ENCODE measurements around the gene USP15. TPM values are rescaled to one million over a fixed set of nuclear protein-coding genes. Genes with fewer than 3 reads are reported as not detected.

Gene USP15
- total and polyA plus RNA-seq, 9 donors = 35.7 to 152 (median 61.0) TPM

DNA sequence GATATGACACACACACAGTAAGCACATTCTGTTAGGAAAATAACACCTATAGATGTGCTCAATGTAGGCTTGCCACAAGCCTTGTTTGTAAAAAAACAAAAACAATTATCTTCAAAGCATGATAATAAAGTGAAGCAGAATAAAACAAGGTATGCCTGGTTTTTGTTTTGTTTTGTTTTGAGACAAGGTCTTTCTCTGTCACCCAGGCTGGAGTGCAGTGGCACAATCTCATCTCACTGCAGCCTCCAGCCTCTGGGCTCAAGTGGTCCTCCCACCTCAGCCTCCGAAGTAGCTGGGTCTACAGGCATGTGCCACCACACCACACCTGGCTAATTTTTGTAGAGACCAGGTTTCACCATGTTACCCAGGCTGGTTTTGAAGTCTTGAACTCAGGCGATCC, 154.0 kb downstream of the USP15 start:
- Histone ChIP-seq H3K4me1 (ENCODE audit: insufficient read depth) (no peaks in the 10 kb centered on the region), H3K36me3 (no peaks in the 10 kb centered on the region), H3K9me3 (no peaks in the 10 kb centered on the region), H3K4me3 (no peak overlapping the region), H3K27me3 (no peaks in the 10 kb centered on the region), H3K27ac (no peak overlapping the region)
- 96 to 98% (median 96%) methylated on average over 2 of the region's 2 CpGs for WGBS, 3 donors
- no peak for TF ChIP-seq POLR2A (IDR thresholded peaks at IDR 0.05)
- TF ChIP-seq, protein P1, sequence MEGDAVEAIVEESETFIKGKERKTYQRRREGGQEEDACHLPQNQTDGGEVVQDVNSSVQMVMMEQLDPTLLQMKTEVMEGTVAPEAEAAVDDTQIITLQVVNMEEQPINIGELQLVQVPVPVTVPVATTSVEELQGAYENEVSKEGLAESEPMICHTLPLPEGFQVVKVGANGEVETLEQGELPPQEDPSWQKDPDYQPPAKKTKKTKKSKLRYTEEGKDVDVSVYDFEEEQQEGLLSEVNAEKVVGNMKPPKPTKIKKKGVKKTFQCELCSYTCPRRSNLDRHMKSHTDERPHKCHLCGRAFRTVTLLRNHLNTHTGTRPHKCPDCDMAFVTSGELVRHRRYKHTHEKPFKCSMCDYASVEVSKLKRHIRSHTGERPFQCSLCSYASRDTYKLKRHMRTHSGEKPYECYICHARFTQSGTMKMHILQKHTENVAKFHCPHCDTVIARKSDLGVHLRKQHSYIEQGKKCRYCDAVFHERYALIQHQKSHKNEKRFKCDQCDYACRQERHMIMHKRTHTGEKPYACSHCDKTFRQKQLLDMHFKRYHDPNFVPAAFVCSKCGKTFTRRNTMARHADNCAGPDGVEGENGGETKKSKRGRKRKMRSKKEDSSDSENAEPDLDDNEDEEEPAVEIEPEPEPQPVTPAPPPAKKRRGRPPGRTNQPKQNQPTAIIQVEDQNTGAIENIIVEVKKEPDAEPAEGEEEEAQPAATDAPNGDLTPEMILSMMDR (IDR thresholded peaks at IDR 0.05) = no peak
- no peak for TF ChIP-seq EP300 (IDR thresholded peaks at IDR 0.05)
- DNase-seq = no peak
- intact Hi-C loops (cut with DNase I) = no loop called here

DNA sequence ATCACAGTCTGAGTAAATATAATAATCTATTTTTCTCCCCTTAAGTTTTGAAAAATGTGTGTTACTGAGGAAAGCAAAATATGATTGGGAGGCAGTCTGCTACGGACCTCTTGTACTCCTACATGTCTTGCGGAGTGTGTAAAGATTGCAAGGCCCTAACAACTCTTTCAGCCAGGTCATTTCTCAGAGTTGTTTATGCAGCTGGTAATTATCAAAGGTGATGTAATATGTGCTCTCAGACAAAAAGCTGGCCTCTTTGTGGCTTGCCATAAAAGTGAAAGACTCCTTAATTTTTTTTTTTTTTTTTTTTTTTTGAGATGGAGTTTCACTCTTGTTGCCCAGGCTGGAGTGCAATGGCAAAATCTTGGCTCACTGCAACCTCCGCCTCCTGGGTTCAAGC, 165.9 kb downstream of the USP15 start:
- TF ChIP-seq EP300 (IDR thresholded peaks at IDR 0.05) = no peak
- TF ChIP-seq, protein P1 (IDR thresholded peaks at IDR 0.05) = no peak
- TF ChIP-seq POLR2A (IDR thresholded peaks at IDR 0.05) = no peak
- Histone ChIP-seq H3K4me1 (ENCODE audit: insufficient read depth) (no peaks in the 10 kb centered on the region), H3K27me3 (no peaks in the 10 kb centered on the region), H3K9me3 (no peaks in the 10 kb centered on the region), H3K36me3 (no peaks in the 10 kb centered on the region), H3K4me3 (no peak overlapping the region), H3K27ac (no peak overlapping the region)
- intact Hi-C loops (cut with DNase I) = no loop called here
- WGBS, 3 donors = 52 to 56% (median 55%) methylated on average over 3 of the region's 3 CpGs
- DNase-seq = no peak

DNA sequence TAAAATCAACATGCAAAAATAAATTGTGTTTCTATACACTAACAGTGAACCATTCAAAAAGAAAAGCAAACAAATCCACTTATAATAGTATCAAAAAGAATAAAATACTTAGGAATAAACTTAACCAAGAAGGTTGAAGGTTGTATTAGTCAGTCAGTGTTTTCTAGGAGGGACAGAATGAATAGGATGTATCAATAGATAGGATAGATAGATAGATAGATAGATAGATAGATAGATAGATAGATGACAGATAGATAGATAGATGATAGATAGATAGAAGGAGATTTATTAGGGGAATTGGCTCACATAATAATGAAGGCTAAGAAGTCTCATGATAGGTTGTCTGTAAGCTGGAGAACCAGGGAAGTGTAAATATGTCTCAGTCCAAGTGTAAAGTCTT, 169.3 kb downstream of the USP15 start:
- Histone ChIP-seq H3K36me3 (no peaks in the 10 kb centered on the region), H3K9me3 (no peaks in the 10 kb centered on the region), H3K4me3 (no peak overlapping the region), H3K27ac (no peak overlapping the region), H3K4me1 (ENCODE audit: insufficient read depth) (no peaks in the 10 kb centered on the region), H3K27me3 (no peaks in the 10 kb centered on the region)
- no peak for DNase-seq
- intact Hi-C loops (cut with DNase I) = no loop called here
- TF ChIP-seq EP300 (IDR thresholded peaks at IDR 0.05) (no peak), POLR2A (IDR thresholded peaks at IDR 0.05) (no peak)
- TF ChIP-seq, protein P1 (IDR thresholded peaks at IDR 0.05) = no peak

DNA sequence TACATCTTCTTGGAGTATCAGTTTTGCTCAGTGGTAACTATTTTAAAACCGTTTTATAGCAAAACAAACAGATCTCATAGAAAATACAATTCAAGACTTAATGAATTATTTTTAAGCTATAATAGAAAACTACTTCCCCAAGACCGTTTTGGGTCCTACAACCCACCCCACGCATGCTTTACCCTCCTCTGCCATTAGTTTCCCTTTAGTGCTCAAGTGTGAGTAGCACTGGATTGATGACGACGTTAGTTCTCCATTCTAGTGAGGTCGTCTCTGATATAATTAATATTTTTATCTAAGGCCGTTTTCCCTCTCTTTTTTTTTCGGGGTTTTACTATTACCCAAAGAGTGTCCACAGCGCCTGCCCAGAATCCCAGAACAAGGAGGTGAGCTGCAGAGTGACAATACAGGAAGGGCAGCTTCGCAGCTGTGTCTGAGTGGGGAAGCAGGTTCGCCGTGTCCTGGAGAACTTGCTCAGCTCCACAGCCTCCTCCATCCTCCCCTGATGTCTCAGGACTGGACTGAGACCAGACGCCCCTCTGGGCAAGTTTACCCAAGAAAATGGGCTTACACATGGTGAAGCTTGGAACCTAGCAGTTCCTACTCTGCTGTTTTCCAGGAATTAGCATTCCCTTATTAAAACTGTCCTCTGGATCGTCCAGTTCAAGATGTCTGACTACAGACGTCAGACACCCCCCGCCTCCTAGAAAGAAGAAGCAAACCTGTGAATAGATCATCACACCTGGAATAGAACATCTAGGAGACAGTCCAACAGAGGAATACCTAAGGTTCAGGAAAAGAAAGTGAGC, 174.5 kb downstream of the USP15 start:
- Histone ChIP-seq H3K27me3 (no peaks in the 10 kb centered on the region), H3K9me3 (no peaks in the 10 kb centered on the region), H3K4me1 (ENCODE audit: insufficient read depth) (no peaks in the 10 kb centered on the region), H3K36me3 (no peaks in the 10 kb centered on the region), H3K4me3 (peak overlapping the region; percentile 39), H3K27ac (no peak overlapping the region)
- 28 to 44% (median 41%) methylated on average over 16 of the region's 16 CpGs for WGBS, 3 donors
- intact Hi-C loops (cut with DNase I) = loop anchor here in 1 of 4 donors (10.0 kb wide), 1 partner anchor 360 kb away; no protein-coding TSS in a partner anchor
- TF ChIP-seq POLR2A (IDR thresholded peaks at IDR 0.05) = no peak
- TF ChIP-seq, protein P1 (IDR thresholded peaks at IDR 0.05) = no peak
- no peak for TF ChIP-seq EP300 (IDR thresholded peaks at IDR 0.05)
- DNase-seq = no peak
